ENCODE measurements around the gene F11R.
"Not testable (repeated sequence)": the region's sequence is repeated elsewhere in the genome, so short reads cannot be mapped to it uniquely, and the experiment has no call there.

Gene F11R

DNA sequence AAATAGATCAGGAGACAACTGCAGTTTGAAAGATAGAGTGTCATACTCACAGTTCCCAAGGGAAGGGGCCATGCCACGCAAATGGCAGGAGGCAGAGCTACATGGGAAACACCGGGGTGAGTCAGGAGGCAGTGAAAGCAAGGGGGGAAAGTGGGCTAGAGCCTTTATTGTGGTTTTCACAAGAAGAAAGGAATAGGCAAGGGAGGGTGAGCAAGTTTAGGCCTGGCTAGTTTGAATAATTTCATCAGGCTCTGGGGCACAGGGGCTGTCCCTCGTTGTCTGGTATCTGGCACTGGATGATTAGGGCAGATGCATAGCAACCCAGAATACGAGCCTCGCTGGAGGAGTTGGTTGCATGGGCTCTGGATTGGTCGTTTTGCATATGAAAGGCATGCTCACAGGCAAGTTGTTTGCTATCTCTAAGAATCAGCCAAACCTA, 49.3 kb downstream of the F11R start:
- no peak for DNase-seq (ENCODE audit: low read depth)

DNA sequence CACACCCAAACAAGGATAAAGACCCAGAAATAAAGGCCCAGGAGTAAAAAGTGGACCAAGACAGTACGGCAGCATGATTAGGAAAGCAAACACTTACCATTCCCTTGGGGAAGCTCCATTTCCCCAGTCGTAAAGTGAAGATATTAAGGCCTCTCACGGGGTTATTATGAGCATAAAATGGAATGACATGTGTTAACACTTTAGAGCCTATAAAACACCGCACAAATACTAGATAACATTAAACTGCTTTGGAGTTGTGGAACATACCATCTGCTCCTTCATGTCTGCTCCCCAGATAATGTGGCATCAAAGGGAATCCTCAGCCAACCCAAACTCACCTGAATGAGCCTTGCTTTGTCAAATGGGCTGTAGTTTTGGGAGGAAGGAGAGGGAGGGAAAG, 57.4 kb downstream of the F11R start:
- no peak for DNase-seq (ENCODE audit: low read depth)

DNA sequence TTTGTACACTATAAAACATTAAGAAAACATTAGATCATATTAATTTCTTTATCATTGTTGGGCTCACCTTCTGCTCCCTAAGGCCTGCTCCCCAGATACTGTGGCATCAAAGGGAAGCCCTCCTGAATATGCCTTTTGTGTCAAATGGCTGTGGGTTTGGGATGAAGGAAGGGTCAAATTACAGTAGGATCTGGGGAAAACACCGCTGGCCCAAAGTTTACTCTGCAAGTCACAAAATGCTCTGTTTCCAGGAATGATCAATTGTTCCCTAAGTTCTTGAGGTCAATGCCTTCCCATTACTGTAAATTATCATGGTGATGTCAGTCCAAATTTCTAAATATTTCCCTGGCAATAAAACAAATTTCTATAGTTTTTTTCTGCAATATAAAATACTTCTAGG, 59.5 kb downstream of the F11R start:
- no peak for DNase-seq (ENCODE audit: low read depth)

- no peak for DNase-seq (ENCODE audit: low read depth)
These were observed 64.0 kb downstream of the F11R start for GRCh38 chr1:160956966-160957365.

DNA sequence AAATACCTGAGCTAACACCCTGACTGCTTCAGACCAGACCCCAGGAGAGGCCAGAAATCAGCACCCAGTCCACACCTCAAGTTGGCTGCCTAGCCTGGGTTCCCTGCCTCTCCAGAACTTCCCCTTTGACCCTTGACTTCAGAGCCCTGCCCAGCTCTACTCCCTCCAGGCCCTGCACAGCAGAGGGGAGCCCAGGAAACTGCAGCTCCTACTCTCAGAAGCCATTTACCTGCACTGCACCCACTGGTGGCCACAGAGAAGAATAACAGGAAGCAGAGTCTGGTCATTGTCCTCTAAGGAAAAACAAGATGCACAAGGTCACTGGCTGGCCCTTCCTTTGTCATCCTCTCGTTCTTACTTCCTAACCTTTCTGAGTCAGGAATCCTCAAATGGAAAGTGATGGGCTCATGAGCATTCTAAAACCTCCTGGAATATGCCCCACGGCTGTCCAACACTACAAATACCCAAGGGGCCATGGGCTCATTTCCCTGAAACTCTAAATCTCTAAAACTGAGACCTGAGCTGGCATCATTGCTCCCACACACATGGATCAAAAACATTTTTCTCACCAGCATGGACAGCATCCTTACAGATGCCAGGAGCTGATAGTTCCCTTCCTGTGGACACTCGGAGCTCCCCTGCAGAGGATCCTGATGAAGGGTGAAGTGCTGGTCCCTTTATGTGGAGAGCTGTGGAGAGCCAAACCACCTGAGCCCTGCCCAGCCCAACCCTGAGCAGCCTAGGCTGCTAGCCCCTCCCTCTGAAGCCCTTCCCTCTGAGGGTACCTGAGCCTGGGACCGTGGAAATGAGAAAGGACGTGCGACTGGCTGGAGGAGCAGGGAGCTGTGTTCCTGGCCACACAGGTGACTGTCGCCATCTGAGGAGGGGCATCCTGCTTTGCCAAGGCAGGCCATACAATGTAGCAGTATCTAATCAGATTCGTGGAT, 66.5 kb downstream of the F11R start, which contains the start of gene ITLN2:
ITLN2 (minus strand) TSS at position 652 of the 947 bp plus-strand sequence; CDS start at position 584, 68 bp downstream.
- DNase-seq (ENCODE audit: low read depth): no peak

DNA sequence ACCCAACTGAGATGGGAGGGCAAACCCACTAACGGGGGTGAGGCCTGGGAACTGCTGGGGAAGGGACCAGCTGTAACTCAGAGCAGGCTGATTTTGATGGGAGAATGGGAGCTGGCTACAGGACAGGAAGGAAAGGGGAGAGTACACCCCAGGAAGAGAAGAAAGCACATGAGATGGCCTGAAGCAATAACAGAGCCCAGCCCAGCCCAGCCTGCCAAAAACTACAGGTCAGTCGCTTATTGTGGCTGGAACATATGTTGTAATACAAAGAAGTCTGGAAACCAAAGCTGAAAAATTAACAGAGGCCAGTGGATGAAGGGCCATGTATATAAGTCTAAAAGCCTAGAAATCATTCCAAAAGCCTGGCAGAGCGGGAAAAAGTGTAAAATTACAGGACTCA, 67.9 kb downstream of the F11R start:
- DNase-seq (ENCODE audit: low read depth): no peak

- DNase-seq (ENCODE audit: low read depth): no peak
These were observed 68.8 kb downstream of the F11R start for GRCh38 chr1:160952129-160952510.

DNA sequence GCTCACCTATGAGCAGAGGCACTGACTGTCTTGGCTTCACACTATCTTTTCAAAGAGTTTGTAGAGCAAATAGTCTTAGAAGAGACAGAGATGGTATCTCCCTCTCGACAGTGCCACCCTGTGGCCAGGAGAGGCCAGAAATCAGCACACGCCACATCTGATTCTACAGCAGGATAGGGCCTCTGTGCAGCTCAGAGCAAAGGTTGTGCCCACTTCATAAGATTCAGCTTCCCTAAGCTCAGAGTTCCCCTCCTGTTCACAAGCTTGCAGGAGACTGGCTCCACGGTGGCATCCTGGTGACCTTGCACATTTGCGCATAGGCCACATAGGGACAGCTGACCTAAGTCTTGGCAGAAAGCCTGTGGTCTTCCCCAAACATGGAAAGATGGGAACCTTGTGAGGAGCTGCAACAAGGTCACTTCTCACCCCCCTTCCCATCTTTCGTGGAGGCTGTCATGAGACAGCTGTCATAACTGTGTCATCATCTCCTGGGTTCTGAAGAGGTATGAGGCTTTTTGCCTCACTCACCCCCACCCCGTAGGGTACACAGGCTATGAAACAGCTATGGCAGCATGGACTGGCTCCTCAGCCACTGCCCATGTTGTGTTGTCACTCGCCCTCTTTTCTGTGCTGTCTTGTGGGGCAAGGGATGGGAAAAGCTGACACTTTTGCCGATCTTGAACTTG, 69.4 kb downstream of the F11R start:
- DNase-seq (ENCODE audit: low read depth): peak; percentile 4

GRCh38 chr1:160950657-160951056, 70.3 kb downstream of the F11R start:
- no peak for DNase-seq (ENCODE audit: low read depth)

DNA sequence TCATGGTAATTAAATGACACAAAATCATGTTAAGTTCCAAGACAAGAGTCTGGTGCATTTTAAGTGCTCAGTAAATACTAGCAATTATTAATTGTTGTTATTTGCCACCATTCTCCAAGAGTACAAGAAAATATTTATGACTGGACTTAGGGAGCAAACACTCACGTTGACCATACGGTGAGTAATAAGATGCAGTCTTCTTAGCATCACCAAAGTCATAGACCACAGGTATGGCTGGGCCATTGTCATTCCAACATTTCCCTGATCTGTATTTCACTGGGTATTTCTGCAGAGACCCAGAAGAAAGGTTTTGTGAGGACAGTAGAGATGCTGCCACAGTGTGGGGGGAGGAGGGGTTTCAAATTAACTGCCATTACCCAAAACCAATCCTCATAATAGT, 71.1 kb downstream of the F11R start:
- no peak for DNase-seq (ENCODE audit: low read depth)

- DNase-seq (ENCODE audit: low read depth): not testable (repeated sequence)
These were observed 71.6 kb downstream of the F11R start for GRCh38 chr1:160949216-160949880.

DNA sequence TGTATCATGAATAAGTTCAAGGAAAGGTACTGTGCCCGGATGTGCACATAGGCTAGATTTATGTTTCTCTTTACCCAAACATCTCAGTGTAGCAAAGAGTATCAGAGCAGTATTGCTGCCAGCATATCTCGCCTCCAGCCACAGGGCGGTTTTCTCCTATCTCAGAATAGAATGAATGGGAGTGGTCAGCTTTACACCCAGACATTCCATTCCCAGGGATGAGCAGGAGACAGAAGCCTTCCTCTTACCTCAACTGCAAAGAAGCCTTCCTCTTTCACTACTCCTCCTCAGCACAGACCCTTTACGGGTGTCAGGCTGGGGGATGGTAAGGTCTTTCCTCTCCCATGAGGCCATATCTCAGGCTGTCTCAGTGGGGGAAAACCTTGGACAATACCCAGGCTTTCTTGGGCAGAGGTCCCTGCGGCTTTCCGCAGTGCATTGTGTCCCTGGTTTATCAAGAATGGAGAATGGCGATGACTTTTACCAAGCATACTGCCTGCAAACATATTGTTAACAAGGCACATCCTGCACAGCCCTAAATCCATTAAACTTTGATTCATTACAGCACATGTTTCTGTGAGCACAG, 73.7 kb downstream of the F11R start:
- DNase-seq (ENCODE audit: low read depth): not testable (repeated sequence)

DNA sequence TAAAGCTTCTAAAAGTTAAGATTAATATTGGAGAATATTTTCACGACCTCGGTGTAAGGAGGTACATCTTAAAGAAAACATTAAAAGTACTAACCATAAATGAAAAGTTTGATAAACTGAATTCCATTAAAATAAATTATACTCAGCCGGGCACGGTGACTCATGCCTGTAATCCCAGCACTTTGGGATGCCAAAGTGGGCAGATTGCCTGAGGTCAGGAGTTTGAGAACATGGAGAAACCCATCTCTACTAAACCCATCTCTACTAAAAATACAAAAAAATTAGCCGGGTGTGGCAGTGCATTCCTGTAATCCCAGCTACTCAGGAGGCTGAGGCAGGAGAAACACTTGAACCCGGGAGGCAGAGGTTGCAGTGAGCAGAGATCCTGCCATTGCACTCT, 75.1 kb downstream of the F11R start:
- not testable (repeated sequence) for DNase-seq (ENCODE audit: low read depth)
